Stimulated activated CD4-positive, alpha-beta T cell treated with anti-CD3 and anti-CD28 coated beads, Interleukin-15, amount 100 ng/mL, for 1 hour (primary cell): Measurements from ENCODE around the gene ABHD14A.

ENCODE experiments used
- DNase-seq, 2 donors: peaks; one replicate each; pipeline ENCODE4 v3.0.0-alpha.2; 2020; ENCODE audit warnings: low read depth in 1 of 2, low spot score in 1 of 2

ABHD14A gene

DNA sequence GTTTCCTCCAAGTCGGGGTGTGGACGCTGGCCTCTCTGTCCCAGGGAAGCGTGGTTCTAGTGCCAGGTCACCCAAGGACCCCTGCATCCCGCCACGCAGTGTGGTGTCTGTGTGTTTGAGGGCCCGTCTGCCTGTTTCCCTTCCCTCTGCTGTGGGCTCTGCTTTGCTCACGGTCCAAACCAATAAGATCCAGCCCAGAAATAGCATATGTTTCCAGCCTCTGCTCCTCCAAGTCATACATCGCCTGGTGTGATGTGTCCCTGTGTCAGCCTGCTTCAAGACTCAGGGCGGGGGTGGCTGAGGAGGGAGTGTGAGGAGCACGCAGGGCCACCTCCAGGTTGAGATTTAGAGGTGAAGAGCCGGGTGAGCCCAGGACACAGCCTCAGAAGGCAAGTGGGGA lies 42.7 kb downstream of the ABHD14A start:
- no peak for DNase-seq

DNA sequence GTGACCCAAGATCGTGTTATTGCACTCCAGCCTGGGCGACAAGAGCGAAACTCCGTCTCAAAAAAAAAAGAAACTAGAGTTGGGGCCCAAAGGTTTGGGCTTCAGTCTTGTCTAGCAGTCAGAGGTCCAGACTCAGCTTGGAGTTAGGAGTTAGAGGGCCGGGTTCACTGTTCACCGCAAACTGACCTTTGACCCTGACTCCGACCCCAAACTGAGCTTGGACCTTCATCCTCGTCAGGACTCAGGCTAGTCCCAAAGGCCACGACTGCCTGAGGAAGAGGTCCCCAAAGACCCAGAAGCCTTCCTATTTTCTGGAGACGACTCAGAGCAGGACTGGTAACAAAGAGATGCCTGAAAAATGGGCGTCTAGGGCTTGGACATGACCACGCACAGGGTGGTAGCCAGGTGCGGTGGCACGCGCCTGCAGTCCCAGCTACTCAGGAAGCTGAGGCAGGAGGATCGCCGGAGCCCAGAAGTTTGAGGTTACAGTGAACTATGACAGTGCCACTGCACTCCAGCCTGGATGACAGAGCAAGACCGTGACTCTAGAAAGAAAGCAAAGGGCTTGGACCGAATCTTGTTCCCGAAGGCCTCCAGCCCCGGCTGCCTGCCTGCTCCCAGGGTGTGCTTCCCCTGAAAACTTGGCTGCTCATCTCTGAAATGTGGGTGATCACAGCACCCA lies 43.6 kb downstream of the ABHD14A start:
- no peak for DNase-seq

DNA sequence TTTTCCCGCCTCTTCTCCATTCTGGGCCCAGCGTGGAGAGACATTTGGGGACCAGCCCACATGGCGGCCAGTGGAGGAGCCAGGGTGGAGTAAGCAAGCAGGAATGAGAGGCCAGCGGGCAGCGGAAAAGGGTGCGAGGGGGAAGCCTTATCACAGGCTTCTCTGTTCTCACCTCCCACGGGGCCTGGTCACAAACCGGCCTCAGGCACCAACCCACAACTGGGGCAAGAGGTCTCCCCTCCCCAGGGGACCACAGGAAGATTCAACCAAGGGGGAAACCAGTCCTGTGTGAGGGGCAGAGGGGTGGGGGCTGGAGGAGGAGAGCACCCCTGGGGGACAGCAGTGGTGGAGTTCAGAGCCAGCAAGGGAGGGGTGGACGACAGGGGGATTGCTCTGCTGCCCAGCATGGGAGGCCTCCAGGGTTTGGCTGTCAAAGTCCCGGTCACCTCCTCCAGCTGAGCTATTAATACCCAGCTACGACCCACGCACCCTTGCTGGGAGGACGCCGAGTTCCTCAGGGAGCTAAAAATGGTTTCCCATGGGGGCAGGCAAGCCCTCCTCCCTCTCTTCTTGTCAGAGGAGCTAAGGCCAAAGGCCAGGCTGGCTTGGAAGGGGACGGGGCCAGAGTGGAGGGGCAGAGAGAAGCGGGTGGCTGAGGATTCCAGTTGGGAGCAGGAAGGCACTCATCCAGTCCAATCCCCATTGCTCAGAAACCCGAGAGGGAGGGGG lies 44.7 kb downstream of the ABHD14A start:
- no peak for DNase-seq

DNA sequence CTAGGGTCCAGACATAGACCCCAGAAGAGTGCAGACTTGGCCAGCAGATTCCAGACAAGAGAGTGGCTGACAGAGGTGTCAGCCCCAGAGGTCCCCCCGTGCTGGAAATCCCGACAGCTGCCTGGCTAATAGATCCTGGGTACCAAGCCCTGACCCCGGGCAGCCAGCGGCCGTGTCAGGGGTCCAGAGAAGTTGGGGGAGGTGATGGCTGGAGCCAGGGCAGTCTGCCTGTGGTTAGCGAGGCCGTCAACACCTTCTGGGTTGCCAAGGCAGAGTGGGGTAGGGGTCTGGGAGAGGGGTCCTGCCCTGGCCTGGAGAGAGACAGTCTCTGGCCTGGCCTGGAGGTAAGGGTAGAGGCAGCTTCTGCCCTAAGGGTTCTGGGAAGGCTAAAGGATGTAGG lies 45.9 kb downstream of the ABHD14A start:
- no peak for DNase-seq

DNA sequence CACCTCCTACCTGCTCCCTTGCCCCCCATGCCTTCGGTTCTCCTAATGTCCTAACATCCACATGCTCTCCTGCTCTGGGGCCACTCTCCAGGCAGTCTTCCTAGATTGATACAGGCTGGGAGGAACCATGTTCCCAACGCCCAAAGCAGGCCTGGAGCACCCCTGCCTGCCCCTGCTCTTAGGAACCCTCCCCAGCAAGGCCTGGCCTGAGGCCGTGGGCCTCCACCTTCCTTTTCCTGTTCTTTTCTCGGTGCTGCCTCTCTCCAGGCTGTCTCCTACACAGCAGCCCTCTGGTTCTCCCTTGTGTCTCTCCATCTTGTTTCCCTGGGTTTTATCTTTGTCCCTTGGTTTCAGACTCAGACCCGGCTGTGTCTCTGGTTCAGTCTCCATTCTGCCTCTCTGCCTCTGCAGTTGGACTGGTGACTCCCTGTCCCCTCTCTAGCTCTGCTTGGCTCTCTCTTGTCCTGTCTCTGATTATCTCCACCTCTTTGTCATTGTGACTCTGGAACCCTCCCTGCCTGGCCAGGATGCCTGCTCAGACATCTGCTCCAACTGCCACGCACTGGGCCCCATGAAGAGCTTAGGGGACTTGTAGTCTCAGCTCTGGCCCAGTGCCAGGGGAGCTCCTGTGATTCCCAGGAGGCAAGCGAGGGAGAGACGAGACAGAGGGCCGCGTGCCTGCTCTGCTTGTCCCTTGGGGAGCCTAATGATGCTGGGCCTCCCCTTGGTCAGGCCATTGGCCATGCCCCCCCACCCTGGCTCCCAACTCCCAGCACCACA lies 46.8 kb downstream of the ABHD14A start:
- no peak for DNase-seq

DNA sequence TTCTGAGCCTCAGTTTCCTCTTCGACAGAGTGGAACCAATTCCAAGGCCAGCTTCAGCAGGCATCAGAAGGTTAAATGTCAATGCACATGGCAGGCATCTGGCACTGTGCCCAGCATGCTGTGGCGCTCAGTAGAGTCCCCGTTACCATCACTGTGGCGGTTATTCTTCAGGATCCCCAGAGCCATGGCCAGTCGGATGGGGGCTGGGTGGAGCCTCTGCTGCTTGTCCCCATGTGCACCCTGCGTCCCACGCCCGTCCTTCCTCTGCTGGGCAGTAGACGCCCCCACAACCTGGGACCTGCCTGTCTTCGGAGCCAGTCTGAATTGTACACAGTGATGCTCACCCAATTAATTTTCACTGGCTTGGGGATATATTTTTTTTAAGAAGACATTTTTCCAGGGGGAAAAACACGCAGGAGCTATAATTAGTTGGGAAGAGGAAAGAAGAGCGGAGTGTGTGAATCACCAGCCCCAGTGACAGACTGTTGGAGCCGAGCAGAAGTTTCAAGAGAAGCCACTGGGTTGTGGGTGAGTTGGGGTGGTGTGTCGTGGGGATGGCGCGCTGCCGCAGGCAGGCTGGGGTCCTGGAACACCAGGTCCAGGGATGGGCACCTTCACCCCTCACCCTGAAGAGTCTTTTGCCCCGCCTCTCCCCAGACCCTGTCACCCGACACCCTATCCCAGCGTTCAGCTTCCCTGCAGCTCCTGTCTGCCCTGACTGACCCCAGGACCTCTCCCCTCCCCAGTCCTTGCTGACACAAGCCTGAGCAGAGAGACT lies 47.6 kb downstream of the ABHD14A start:
- no peak for DNase-seq

DNA sequence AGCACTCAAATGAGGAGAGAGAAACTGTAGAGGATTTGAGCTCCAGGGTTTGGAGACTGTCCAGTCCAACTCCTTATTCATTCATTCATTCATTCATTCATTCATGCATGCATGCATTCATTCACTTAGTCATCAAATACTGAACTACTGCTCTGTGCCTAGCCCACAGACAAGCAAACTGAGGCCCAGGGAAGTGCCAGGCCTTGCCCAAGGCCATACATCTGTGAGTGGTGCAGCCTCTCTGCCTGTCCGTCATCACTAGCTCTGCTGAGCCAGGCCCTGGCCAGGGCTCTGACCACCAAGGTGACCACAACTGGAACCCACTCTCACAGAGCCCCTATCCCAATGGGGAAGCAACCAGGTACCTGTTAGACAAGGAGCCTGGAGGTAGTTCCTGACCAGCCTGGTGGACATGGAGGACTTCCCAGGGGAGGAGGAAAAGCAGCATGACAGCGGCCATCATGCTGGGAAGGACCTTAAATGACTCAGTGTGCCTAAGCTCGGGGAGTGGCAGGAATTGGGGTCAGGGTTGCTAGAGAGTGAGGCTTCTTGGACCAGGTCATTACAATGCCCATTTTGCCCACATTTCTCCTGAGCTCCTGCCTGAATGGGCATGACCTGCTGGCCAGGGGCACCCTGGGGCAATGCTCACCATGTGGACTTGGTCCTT lies 48.4 kb downstream of the ABHD14A start:
- no peak for DNase-seq

DNA sequence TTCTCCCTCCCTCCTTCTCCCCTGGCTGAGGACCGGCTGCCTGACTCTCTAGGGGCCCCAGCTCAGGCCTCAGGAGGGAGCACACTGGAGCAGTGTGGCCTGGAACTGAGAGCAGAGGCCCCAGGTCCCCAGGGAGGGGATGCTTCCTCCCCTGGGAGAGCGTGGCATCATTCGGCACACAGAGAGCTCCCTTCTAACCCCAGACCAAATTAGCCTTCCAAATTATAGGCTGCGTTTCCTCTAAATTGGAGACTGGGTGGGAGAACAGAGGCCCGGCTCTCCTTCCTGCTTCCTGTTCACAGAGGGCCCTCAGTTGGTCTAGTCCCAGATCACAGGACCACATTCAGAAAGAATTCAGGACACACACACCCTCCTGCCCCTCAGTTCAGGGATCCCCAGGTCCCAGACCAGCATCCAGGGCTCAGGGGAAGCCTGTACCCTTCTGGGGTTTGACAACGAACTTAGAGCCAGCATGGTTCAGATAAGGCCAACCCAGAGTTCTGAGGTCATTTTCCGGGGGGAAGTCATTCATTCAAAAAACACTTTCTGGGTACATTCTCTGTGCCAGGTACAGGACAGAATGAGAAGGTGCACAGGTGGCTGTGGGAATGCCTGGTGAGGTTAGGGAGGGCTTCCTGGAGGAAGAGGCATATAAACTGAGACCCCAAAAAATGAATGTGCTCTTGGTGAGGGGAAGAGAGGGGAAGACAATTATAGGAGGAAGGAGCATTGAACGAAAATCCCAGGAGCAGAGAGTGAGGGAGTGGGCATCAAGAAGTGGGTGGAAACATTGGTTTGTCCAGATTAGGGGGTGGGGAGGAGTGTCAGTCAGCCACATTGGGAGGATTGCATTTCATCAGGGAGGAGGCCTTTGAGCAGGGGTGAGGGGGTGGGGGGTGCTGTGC lies 49.2 kb downstream of the ABHD14A start:
- DNase-seq, result no peak

DNA sequence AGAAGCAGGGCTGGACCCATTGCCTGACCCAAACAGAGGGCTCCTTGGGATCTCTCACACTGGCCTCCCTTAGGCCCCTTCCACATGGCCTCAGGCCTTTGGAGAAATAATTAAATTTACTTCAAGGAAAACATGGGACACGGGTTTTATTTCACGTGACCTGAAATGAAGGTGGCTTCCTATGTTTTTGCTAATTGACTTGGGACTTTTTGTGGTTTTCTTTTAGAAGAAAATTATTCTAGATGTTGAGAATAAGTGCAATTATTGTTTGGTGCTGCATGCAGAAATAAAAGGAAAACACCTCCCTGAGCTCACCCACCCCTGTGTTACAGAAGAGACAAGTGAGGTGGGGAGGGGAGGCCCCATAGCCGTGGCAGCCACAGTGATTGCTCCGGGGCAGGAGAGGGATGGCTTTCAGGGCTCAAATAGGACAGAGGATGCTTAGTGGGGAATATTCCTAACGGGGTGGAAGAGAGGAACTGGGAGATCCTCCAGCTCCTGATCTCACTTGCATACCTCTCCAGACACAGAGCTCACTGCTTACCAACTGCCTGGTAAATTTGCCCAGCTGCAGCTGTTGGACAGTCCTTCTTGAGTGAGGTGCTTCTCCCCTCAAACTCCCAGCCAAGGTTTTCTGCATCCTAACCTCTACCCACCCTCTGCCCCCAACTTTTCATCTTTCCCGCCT lies 50.0 kb downstream of the ABHD14A start:
- no peak for DNase-seq

DNA sequence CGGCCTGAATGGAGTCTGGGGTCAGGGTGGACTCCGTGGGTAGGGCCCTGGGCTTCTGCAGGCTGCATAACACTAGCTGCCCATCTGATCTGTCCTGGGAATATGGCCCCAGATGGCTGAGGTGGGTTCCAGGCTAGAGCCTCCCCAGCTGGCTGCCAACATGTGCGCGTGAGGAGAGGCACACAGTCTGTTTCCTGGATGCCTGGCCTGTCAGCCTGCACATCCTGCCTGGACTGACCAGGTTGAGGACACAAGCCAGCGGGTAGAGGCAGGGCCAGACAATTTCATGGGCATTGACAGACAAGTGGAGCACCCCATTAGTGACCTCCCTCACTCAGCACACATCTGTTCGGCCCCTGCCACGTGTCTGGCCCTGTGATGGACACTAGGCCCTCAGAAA lies 50.6 kb downstream of the ABHD14A start:
- no peak for DNase-seq

DNA sequence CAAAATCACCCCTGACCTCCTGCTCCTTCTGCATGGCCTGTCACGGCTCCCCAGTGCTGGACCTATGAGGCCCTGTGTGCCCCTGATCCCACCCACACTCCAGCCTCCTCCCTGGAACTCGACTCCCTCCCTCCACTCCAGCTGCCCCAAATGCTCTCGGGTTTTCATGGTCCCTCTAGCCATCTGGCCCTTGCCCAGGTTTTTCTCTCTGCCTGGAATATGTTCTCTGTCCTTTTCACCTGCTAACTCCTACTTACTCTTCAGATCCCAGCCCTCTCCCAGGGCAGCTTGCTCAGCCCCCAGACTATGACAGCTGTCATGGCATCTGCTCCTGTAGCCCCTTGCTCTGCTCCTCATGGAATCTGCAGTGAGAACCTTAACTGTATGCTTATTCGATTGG lies 51.2 kb downstream of the ABHD14A start:
- no peak for DNase-seq

DNA sequence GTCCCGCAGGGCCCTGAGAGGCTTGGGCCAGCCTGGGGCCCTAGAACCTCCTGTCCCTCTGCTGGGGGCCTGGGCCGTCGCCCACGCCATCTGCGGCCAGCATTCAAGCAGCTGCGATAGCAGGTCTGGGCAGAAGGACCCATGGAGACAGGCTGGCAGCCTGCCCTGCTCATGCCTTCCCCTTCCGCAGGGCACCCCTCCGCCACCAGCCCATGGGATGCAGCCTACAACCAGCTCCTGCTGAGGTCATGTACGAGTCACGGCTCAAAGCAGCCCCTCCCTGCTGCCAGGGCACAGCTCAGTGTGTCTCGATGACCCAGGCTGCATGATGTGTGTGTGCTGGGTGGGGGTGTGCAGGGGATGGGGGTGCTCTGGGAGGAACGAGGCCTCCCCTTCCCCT lies 53.7 kb downstream of the ABHD14A start:
- DNase-seq, result no peak

DNA sequence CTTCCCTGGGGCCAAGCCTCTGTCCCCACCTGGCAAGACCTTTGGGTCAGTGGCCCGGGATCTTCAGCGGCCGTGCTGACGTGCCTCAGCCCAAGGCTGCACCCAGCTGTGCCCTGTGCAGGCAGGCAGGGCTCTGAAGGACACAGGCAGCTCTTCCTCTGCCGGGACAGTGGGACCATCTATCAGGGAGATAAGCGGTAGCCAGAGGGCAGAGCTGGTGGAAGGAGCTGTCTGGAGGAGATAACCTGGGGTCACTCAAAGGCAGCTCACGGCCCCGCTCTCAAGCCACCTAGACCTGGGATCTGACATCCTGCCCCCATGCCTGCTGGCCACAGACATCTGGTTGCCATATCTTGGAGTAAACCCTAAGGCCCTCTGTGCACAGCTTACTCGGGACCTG lies 54.2 kb downstream of the ABHD14A start:
- no peak for DNase-seq

DNA sequence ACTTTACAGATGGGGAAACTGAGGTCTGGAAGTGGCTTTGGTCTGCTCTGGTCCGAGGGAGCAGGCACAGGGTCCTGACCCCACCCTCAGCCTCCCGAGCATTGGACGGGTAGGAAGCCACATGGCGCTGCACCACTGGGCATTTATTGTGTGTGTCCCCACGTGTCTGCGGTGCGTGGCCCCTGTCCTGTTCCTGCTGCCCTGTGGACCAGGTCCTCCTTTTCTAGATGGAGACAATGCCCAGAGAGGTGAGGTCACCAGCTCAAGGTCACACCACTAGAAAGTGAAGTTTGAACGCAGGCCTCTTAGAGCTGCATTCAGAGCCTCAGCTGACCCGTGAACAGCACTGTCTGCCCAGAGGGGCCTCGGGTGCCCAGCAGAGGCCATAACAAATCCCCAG lies 54.7 kb downstream of the ABHD14A start:
- DNase-seq, result no peak
